ENCODE measurements around the gene RELT. TPM values are rescaled to one million over a fixed set of nuclear protein-coding genes. Genes with fewer than 3 reads are reported as not detected.
A peak's percentile ranks its signal among the peaks of the same experiment; 100 is the strongest.

RELT gene
- total and polyA plus RNA-seq, 2 donors (not counting 1 experiment from before 2014, with no cell fraction given) = 71.6 to 92.4 TPM

- Histone ChIP-seq H3K4me1 (ENCODE audit: control insufficient read depth in 2 of 2, insufficient read depth in 2 of 2, low read length in 2 of 2) (peaks cover 93 to 100% of the 10 kb centered on the region in 2 donors), H3K36me3 (replicated peaks in 1 of 2; ENCODE audit: control extremely low read depth in 1 of 2, control insufficient read depth in 1 of 2, extremely low read depth in 1 of 2, insufficient read depth in 2 of 2, low read length in 1 of 2) (peaks cover 0 to 25% of the 10 kb centered on the region in 2 experiments), H3K4me2 (replicated peaks; ENCODE audit: low read depth, low read length, poor library complexity, severe bottlenecking) (peak overlapping the region; percentile 89), H3K4me3 (ENCODE audit: control extremely low read depth in 1 of 5, extremely low read depth in 1 of 5, insufficient read depth in 1 of 5, low read depth in 2 of 5, low read length in 4 of 5) (peak overlapping the region; percentile 24 to 58 (median 39)), H4K20me1 (ENCODE audit: control insufficient read depth, insufficient read depth, low read length, poor library complexity, severe bottlenecking) (peaks cover 46% of the 10 kb centered on the region), H3K9ac (ENCODE audit: low read length) (peak overlapping the region; percentile 48), H3K79me2 (ENCODE audit: control insufficient read depth, insufficient read depth, low read length) (peaks cover 91% of the 10 kb centered on the region), H3K27ac (ENCODE audit: low read length in 2 of 2) (peak overlapping the region; percentile 98), H2AFZ (ENCODE audit: insufficient read depth, low read depth, low read length, poor library complexity, severe bottlenecking) (no peak overlapping the region), H3K9me3 (ENCODE audit: control extremely low read depth in 1 of 3, control insufficient read depth in 2 of 3, insufficient read depth in 1 of 3, low read length in 2 of 3) (no peaks in the 10 kb centered on the region), H3K27me3 (replicated peaks in 1 of 4; ENCODE audit: control extremely low read depth in 1 of 4, control insufficient read depth in 3 of 4, insufficient read depth in 4 of 4, low read length in 3 of 4) (no peaks in the 10 kb centered on the region)
- DNase-seq (peak; percentile 77), ATAC-seq (ENCODE audit: low read depth) (peak; percentile 28)
- Mint-ChIP-seq H3K9me3 (ENCODE audit: insufficient read depth) (no peaks in the 10 kb centered on the region), H3K4me1 (peaks cover 91% of the 10 kb centered on the region), H3K27ac (peak overlapping the region; percentile 99), H3K4me3 (peak overlapping the region; percentile 100), H3K27me3 (no peaks in the 10 kb centered on the region)
- WGBS (ENCODE audit: insufficient coverage) = 0% methylated on average over 4 of the region's 8 CpGs
- TF ChIP-seq CTCF (IDR thresholded peaks at IDR 0.05) (no peak), EZH2 (IDR thresholded peaks at IDR 0.05; ENCODE audit: borderline replicate concordance, insufficient read depth, low read depth, low read length, poor library complexity, severe bottlenecking) (no peak)
- ChIA-PET CTCF (interaction anchor here (0.7 to 13.9 kb wide), 6 partner anchors 17 to 78 kb away, joined by 3 to 352 read pairs (median 32); partner anchors contain the start of genes ARHGEF17 and RELT), POLR2A (interaction anchor here (1.0 to 1.9 kb wide), 3 partner anchors 9 to 14 kb away, joined by 3 to 13 read pairs (median 11); partner anchors contain the start of gene RELT)
- intact Hi-C loops (cut with micrococcal nuclease) = loop anchor here (5.0 kb wide), 1 partner anchor 649 kb away; no protein-coding TSS in a partner anchor
These were observed 9.8 kb downstream of the RELT start for GRCh38 chr11:73386016-73386415.

- Histone ChIP-seq H3K27me3 (replicated peaks in 1 of 4; ENCODE audit: control extremely low read depth in 1 of 4, control insufficient read depth in 3 of 4, insufficient read depth in 4 of 4, low read length in 3 of 4) (no peaks in the 10 kb centered on the region), H2AFZ (ENCODE audit: insufficient read depth, low read depth, low read length, poor library complexity, severe bottlenecking) (no peak overlapping the region), H3K36me3 (replicated peaks in 1 of 2; ENCODE audit: control extremely low read depth in 1 of 2, control insufficient read depth in 1 of 2, extremely low read depth in 1 of 2, insufficient read depth in 2 of 2, low read length in 1 of 2) (peaks cover 0 to 30% of the 10 kb centered on the region in 2 experiments), H3K79me2 (ENCODE audit: control insufficient read depth, insufficient read depth, low read length) (peaks cover 91% of the 10 kb centered on the region), H3K9ac (ENCODE audit: low read length) (peak overlapping the region; percentile 48), H3K4me2 (replicated peaks; ENCODE audit: low read depth, low read length, poor library complexity, severe bottlenecking) (peak overlapping the region; percentile 89), H4K20me1 (ENCODE audit: control insufficient read depth, insufficient read depth, low read length, poor library complexity, severe bottlenecking) (peaks cover 47% of the 10 kb centered on the region), H3K9me3 (ENCODE audit: control extremely low read depth in 1 of 3, control insufficient read depth in 2 of 3, insufficient read depth in 1 of 3, low read length in 2 of 3) (no peaks in the 10 kb centered on the region), H3K27ac (ENCODE audit: low read length in 2 of 2) (peak overlapping the region; percentile 98), H3K4me3 (ENCODE audit: control extremely low read depth in 1 of 5, extremely low read depth in 1 of 5, insufficient read depth in 1 of 5, low read depth in 2 of 5, low read length in 4 of 5) (peak overlapping the region; percentile 24 to 58 (median 39)), H3K4me1 (ENCODE audit: control insufficient read depth in 2 of 2, insufficient read depth in 2 of 2, low read length in 2 of 2) (peaks cover 88 to 94% of the 10 kb centered on the region in 2 donors)
- Mint-ChIP-seq H3K27ac (peak overlapping the region; percentile 99), H3K4me3 (peak overlapping the region; percentile 100), H3K27me3 (no peaks in the 10 kb centered on the region), H3K9me3 (ENCODE audit: insufficient read depth) (no peaks in the 10 kb centered on the region), H3K4me1 (peaks cover 86% of the 10 kb centered on the region)
- intact Hi-C loops (cut with micrococcal nuclease) = loop anchor here (5.0 kb wide), 1 partner anchor 649 kb away; no protein-coding TSS in a partner anchor
- TF ChIP-seq CTCF (IDR thresholded peaks at IDR 0.05) = no peak
- no peak for TF ChIP-seq EZH2 (IDR thresholded peaks at IDR 0.05; ENCODE audit: borderline replicate concordance, insufficient read depth, low read depth, low read length, poor library complexity, severe bottlenecking)
- CTCF ChIA-PET = interaction anchor here (0.7 to 13.9 kb wide), 5 partner anchors 18 to 90 kb away, joined by 3 to 352 read pairs (median 3); partner anchors contain the start of genes ARHGEF17 and RELT
- POLR2A ChIA-PET = interaction anchor here (0.7 to 1.2 kb wide), 3 partner anchors 10 to 226 kb away, joined by 3 to 5 read pairs (median 3); no protein-coding TSS in a partner anchor
- ATAC-seq (ENCODE audit: low read depth) (no peak), DNase-seq (peak; percentile 56)
- WGBS (ENCODE audit: insufficient coverage) = 40% methylated on average over 6 of the region's 8 CpGs
These were observed 10.3 kb downstream of the RELT start for GRCh38 chr11:73386546-73386945.
